ENCODE results near the gene BTNL9. TPM values are rescaled to one million over a fixed set of nuclear protein-coding genes. Genes with fewer than 3 reads are reported as not detected.

BTNL9 gene
- total RNA-seq, 2 donors from 2014 or later: 10.7 to 20.5 TPM

GRCh38 chr5:181051841-181052671 is 12.0 kb downstream of the BTNL9 start:
- DNase-seq (ENCODE audit: low spot score): no peak
- Histone ChIP-seq H3K27ac (no peak overlapping the region), H3K9me3 (no peaks in the 10 kb centered on the region), H3K4me3 (peak overlapping the region; percentile 72), H3K36me3 (no peaks in the 10 kb centered on the region), H3K4me1 (ENCODE audit: control insufficient read depth in 1 of 2, low read depth in 2 of 2) (peaks cover 11 to 12% of the 10 kb centered on the region in 2 donors), H3K27me3 (replicated peaks; ENCODE audit: insufficient read depth) (peaks cover 16% of the 10 kb centered on the region)
- TF ChIP-seq CTCF (IDR thresholded peaks at IDR 0.05): no peak
- ATAC-seq (ENCODE audit: insufficient number of reproducible peaks, low FRiP score, low read depth): no peak

- peaks cover 11 to 12% of the 10 kb centered on the region in 2 donors for H3K4me1 ChIP-seq (ENCODE audit: control insufficient read depth in 1 of 2, low read depth in 2 of 2)
- DNase-seq (ENCODE audit: low spot score) (no peak), ATAC-seq (ENCODE audit: insufficient number of reproducible peaks, low FRiP score, low read depth) (no peak)
- H3K9me3 ChIP-seq: no peaks in the 10 kb centered on the region
- H3K27ac ChIP-seq: no peak overlapping the region
- H3K4me3 ChIP-seq: peak overlapping the region; percentile 72
- H3K27me3 ChIP-seq (replicated peaks; ENCODE audit: insufficient read depth): peaks cover 16% of the 10 kb centered on the region
- H3K36me3 ChIP-seq: no peaks in the 10 kb centered on the region
- no peak for TF ChIP-seq CTCF (IDR thresholded peaks at IDR 0.05)
These were observed 12.8 kb downstream of the BTNL9 start for GRCh38 chr5:181052672-181053487.

- Histone ChIP-seq H3K27me3 (replicated peaks; ENCODE audit: insufficient read depth) (peaks cover 16% of the 10 kb centered on the region), H3K4me1 (ENCODE audit: control insufficient read depth in 1 of 2, low read depth in 2 of 2) (peaks cover 11 to 12% of the 10 kb centered on the region in 2 donors), H3K9me3 (no peaks in the 10 kb centered on the region), H3K36me3 (no peaks in the 10 kb centered on the region), H3K4me3 (peak overlapping the region; percentile 72), H3K27ac (no peak overlapping the region)
- DNase-seq (ENCODE audit: low spot score) (no peak), ATAC-seq (ENCODE audit: insufficient number of reproducible peaks, low FRiP score, low read depth) (no peak)
- no peak for TF ChIP-seq CTCF (IDR thresholded peaks at IDR 0.05)
These were observed 13.5 kb downstream of the BTNL9 start for GRCh38 chr5:181053488-181054121.

GRCh38 chr5:181054138-181054537 is 14.1 kb downstream of the BTNL9 start:
- Histone ChIP-seq H3K27ac (no peak overlapping the region), H3K9me3 (no peaks in the 10 kb centered on the region), H3K27me3 (replicated peaks; ENCODE audit: insufficient read depth) (peaks cover 19% of the 10 kb centered on the region), H3K4me1 (ENCODE audit: control insufficient read depth in 1 of 2, low read depth in 2 of 2) (peaks cover 11 to 12% of the 10 kb centered on the region in 2 donors), H3K4me3 (no peak overlapping the region), H3K36me3 (no peaks in the 10 kb centered on the region)
- ATAC-seq (ENCODE audit: insufficient number of reproducible peaks, low FRiP score, low read depth) (no peak), DNase-seq (ENCODE audit: low spot score) (no peak)
- no peak for TF ChIP-seq CTCF (IDR thresholded peaks at IDR 0.05)
